Measurements from ENCODE around the gene RALGDS.

RALGDS gene

GRCh38 chr9:133118568-133118967 lies 2.5 kb downstream of the RALGDS start:
- no peak for TF ChIP-seq CTCF (IDR thresholded peaks at IDR 0.05; ENCODE audit: low read depth, low read length, missing control alignments)
- no peak for DNase-seq (ENCODE audit: extremely low read depth, low read depth)
- peak overlapping the region; percentile 72 for H3K4me3 ChIP-seq (replicated peaks; ENCODE audit: low read depth, low read length)

GRCh38 chr9:133118179-133118520 lies 2.9 kb downstream of the RALGDS start:
- DNase-seq (ENCODE audit: extremely low read depth, low read depth): no peak
- no peak for TF ChIP-seq CTCF (IDR thresholded peaks at IDR 0.05; ENCODE audit: low read depth, low read length, missing control alignments)
- H3K4me3 ChIP-seq (replicated peaks; ENCODE audit: low read depth, low read length): no peak overlapping the region

- no peak for DNase-seq (ENCODE audit: extremely low read depth, low read depth)
- TF ChIP-seq CTCF (IDR thresholded peaks at IDR 0.05; ENCODE audit: low read depth, low read length, missing control alignments): no peak
- no peak overlapping the region for H3K4me3 ChIP-seq (replicated peaks; ENCODE audit: low read depth, low read length)
Observed at GRCh38 chr9:133117271-133118178, 3.5 kb downstream of the RALGDS start.

- no peak for TF ChIP-seq CTCF (IDR thresholded peaks at IDR 0.05; ENCODE audit: low read depth, low read length, missing control alignments)
- no peak overlapping the region for H3K4me3 ChIP-seq (replicated peaks; ENCODE audit: low read depth, low read length)
- DNase-seq (ENCODE audit: extremely low read depth, low read depth): no peak
Observed at GRCh38 chr9:133116346-133117231, 4.5 kb downstream of the RALGDS start.

GRCh38 chr9:133115604-133116345 lies 5.3 kb downstream of the RALGDS start:
- no peak for DNase-seq (ENCODE audit: extremely low read depth, low read depth)
- TF ChIP-seq CTCF (IDR thresholded peaks at IDR 0.05; ENCODE audit: low read depth, low read length, missing control alignments): no peak

GRCh38 chr9:133114886-133115603 lies 6.0 kb downstream of the RALGDS start:
- DNase-seq (ENCODE audit: extremely low read depth, low read depth): no peak
- TF ChIP-seq CTCF (IDR thresholded peaks at IDR 0.05; ENCODE audit: low read depth, low read length, missing control alignments): no peak
- H3K4me3 ChIP-seq (replicated peaks; ENCODE audit: low read depth, low read length): no peak overlapping the region

More at GRCh38 chr9:133115604-133116345, 5.3 kb downstream of the RALGDS start:
- H3K4me3 ChIP-seq (replicated peaks; ENCODE audit: low read depth, low read length): no peak overlapping the region
